Suprapubic skin (tissue), 4 donors: ENCODE results near the gene BAZ2B. TPM values are rescaled to one million over a fixed set of nuclear protein-coding genes. Genes with fewer than 3 reads are reported as not detected.

Experiments
- DNase-seq, 2 donors: peaks; one replicate each; pipeline ENCODE4 v3.0.0-alpha.2; 2019; ENCODE audit warnings: low spot score in 2 of 2
- H3K27ac ChIP-seq: fragments of 200-600 bp; sonication (generic); one replicate; pipeline ENCODE4 v1.5.1; 2019
- H3K27me3 ChIP-seq: fragments of 200-600 bp; sonication (generic); one replicate; pipeline ENCODE4 v1.5.1; 2019
- H3K36me3 ChIP-seq: fragments of 200-600 bp; sonication (generic); one replicate; pipeline ENCODE4 v1.5.1; 2019
- H3K4me1 ChIP-seq: fragments of 200-600 bp; sonication (generic); one replicate; pipeline ENCODE4 v1.5.1; 2019
- H3K4me3 ChIP-seq: fragments of 200-600 bp; sonication (generic); one replicate; pipeline ENCODE4 v1.5.1; 2019; ENCODE audit warnings: mild to moderate bottlenecking
- H3K9me3 ChIP-seq: fragments of 200-600 bp; sonication (generic); one replicate; pipeline ENCODE4 v1.5.1; 2019
- CTCF ChIP-seq, 2 donors: fragments of 200-600 bp in 1 of 2; fragments of 450-650 bp in 1 of 2; sonication (generic) in 1 of 2; IDR thresholded peaks; one replicate each; pipeline ENCODE4 v1.5.1; 2016 to 2019; ENCODE audit warnings: antibody characterized with exemption in 2 of 2, mild to moderate bottlenecking in 1 of 2, moderate library complexity in 1 of 2
- EP300 ChIP-seq: sonication (generic); formaldehyde crosslinking; IDR thresholded peaks from one replicate; pipeline ENCODE4 v1.6.1; 2017; ENCODE audit warnings: antibody characterized with exemption
- POLR2A ChIP-seq, 2 donors: fragments of 450-650 bp; IDR thresholded peaks; one replicate each; pipeline ENCODE4 v1.6.1; 2017; ENCODE audit warnings: antibody characterized with exemption in 2 of 2, mild to moderate bottlenecking in 2 of 2, moderate library complexity in 2 of 2
- POLR2AphosphoS5 ChIP-seq, 3 donors: sonication (generic); formaldehyde crosslinking; IDR thresholded peaks; one replicate each; pipeline ENCODE4 v1.6.1; 2017; ENCODE audit warnings: antibody characterized with exemption in 3 of 3
- WGBS: methylation state at CpG from one replicate; pipeline ENCODE4 v1.1.5; 2018; 5-methylcytosine and 5-hydroxymethylcytosine counted together
- total RNA-seq, 4 donors: library from RNA; depleted of rRNA; stranded (reverse); fragments of >200 nt; gene quantifications; one replicate each; pipeline ENCODE4 v1.1.0, GENCODE V29; 2016

Gene BAZ2B
- total RNA-seq, 4 donors from 2014 or later: 61.7 to 185 (median 80.8) TPM

- H3K9me3 ChIP-seq: no peaks in the 10 kb centered on the region
- no peak overlapping the region for H3K27ac ChIP-seq
- no peak overlapping the region for H3K4me3 ChIP-seq
- DNase-seq: no peak
- H3K27me3 ChIP-seq: no peaks in the 10 kb centered on the region
- H3K36me3 ChIP-seq: no peaks in the 10 kb centered on the region
- TF ChIP-seq EP300 (no peak), POLR2A (IDR thresholded peaks at IDR 0.05) (no peak), POLR2AphosphoS5 (IDR thresholded peaks at IDR 0.05) (no peak), CTCF (IDR thresholded peaks at IDR 0.05) (no peak)
- H3K4me1 ChIP-seq: no peaks in the 10 kb centered on the region
Observed at GRCh38 chr2:159307942-159308341, 308.4 kb downstream of the BAZ2B start.

GRCh38 chr2:159300586-159300985 is 315.8 kb downstream of the BAZ2B start:
- WGBS: 69% methylated on average over 3 of the region's 3 CpGs
- Histone ChIP-seq H3K27ac (no peak overlapping the region), H3K9me3 (no peaks in the 10 kb centered on the region), H3K4me1 (no peaks in the 10 kb centered on the region), H3K4me3 (no peak overlapping the region), H3K27me3 (no peaks in the 10 kb centered on the region), H3K36me3 (no peaks in the 10 kb centered on the region)
- TF ChIP-seq CTCF (IDR thresholded peaks at IDR 0.05): no peak
- no peak for TF ChIP-seq POLR2AphosphoS5 (IDR thresholded peaks at IDR 0.05)
- TF ChIP-seq POLR2A (IDR thresholded peaks at IDR 0.05): no peak
- no peak for TF ChIP-seq EP300
- no peak for DNase-seq

GRCh38 chr2:159298967-159299366 is 317.4 kb downstream of the BAZ2B start:
- Histone ChIP-seq H3K36me3 (no peaks in the 10 kb centered on the region), H3K27me3 (no peaks in the 10 kb centered on the region), H3K4me1 (no peaks in the 10 kb centered on the region), H3K9me3 (no peaks in the 10 kb centered on the region), H3K27ac (no peak overlapping the region), H3K4me3 (no peak overlapping the region)
- no peak for TF ChIP-seq EP300
- TF ChIP-seq CTCF (IDR thresholded peaks at IDR 0.05): no peak
- TF ChIP-seq POLR2AphosphoS5 (IDR thresholded peaks at IDR 0.05): no peak
- TF ChIP-seq POLR2A (IDR thresholded peaks at IDR 0.05): no peak
- no peak for DNase-seq

GRCh38 chr2:159297042-159297707 is 319.2 kb downstream of the BAZ2B start:
- H3K9me3 ChIP-seq: no peaks in the 10 kb centered on the region
- TF ChIP-seq CTCF (IDR thresholded peaks at IDR 0.05) (no peak), POLR2A (IDR thresholded peaks at IDR 0.05) (no peak), EP300 (no peak), POLR2AphosphoS5 (IDR thresholded peaks at IDR 0.05) (no peak)
- WGBS: 77% methylated on average over 5 of the region's 5 CpGs
- H3K27ac ChIP-seq: no peak overlapping the region
- no peaks in the 10 kb centered on the region for H3K36me3 ChIP-seq
- DNase-seq: no peak
- no peaks in the 10 kb centered on the region for H3K27me3 ChIP-seq
- no peaks in the 10 kb centered on the region for H3K4me1 ChIP-seq
- no peak overlapping the region for H3K4me3 ChIP-seq

- Histone ChIP-seq H3K4me1 (peaks cover 14% of the 10 kb centered on the region), H3K36me3 (no peaks in the 10 kb centered on the region), H3K27me3 (no peaks in the 10 kb centered on the region), H3K9me3 (no peaks in the 10 kb centered on the region), H3K4me3 (no peak overlapping the region), H3K27ac (no peak overlapping the region)
- TF ChIP-seq EP300 (no peak), CTCF (IDR thresholded peaks at IDR 0.05) (no peak), POLR2A (IDR thresholded peaks at IDR 0.05) (no peak), POLR2AphosphoS5 (IDR thresholded peaks at IDR 0.05) (no peak)
- 86% methylated on average over 6 of the region's 6 CpGs for WGBS
- no peak for DNase-seq
Observed at GRCh38 chr2:159292157-159292556, 324.2 kb downstream of the BAZ2B start.
